Right lung (tissue), 5 donors: ENCODE measurements around the gene ZXDC. TPM values are rescaled to one million over a fixed set of nuclear protein-coding genes. Genes with fewer than 3 reads are reported as not detected.
A peak's percentile ranks its signal among the peaks of the same experiment; 100 is the strongest.

Experiments
- DNase-seq, 2 donors: peaks; one replicate each; pipeline ENCODE4 v3.0.0-alpha.2; 2013
- polyA plus RNA-seq, 5 donors: library from polyadenylated mRNA; unstranded; fragments of 120-200 nt; gene quantifications; one replicate each; pipeline versions ENCODE4 v1.2.1 to v1.2.3, GENCODE V29; 2013; ENCODE audit warnings: inconsistent platforms in 1 of 5, low replicate concordance in 1 of 5; ENCODE audit not compliant: insufficient read length in 5 of 5, insufficient read depth in 1 of 5

Gene ZXDC
- polyA plus RNA-seq, 5 donors, result 28.3 to 38.0 (median 30.2) TPM

GRCh38 chr3:126397610-126398422, 77.9 kb downstream of the ZXDC start:
- no peak for DNase-seq

GRCh38 chr3:126396536-126396935, 79.2 kb downstream of the ZXDC start:
- DNase-seq, result no peak

- DNase-seq, result no peak
Observed at GRCh38 chr3:126395846-126396513, 79.7 kb downstream of the ZXDC start.

GRCh38 chr3:126394977-126395321, 80.7 kb downstream of the ZXDC start:
- no peak for DNase-seq

GRCh38 chr3:126394179-126394976, 81.3 kb downstream of the ZXDC start, which contains the start of gene CFAP100:
Gene CFAP100 (plus strand): TSS chr3:126394909. CDS start chr3:126396001, 1,092 bp downstream.
- DNase-seq, result peak; percentile 70 to 73

GRCh38 chr3:126393563-126393962, 82.1 kb downstream of the ZXDC start:
- no peak for DNase-seq

- no peak for DNase-seq
Observed at GRCh38 chr3:126392246-126392645, 83.4 kb downstream of the ZXDC start.

- DNase-seq, result no peak
Observed at GRCh38 chr3:126391631-126392030, 84.1 kb downstream of the ZXDC start.

- DNase-seq, result no peak
Observed at GRCh38 chr3:126390751-126391150, 84.9 kb downstream of the ZXDC start.

- no peak for DNase-seq
Observed at GRCh38 chr3:126390201-126390600, 85.5 kb downstream of the ZXDC start.

GRCh38 chr3:126389794-126390146, 85.9 kb downstream of the ZXDC start:
- DNase-seq, result no peak

GRCh38 chr3:126389112-126389793, 86.4 kb downstream of the ZXDC start:
- DNase-seq, result peak; percentile 85 to 91

Other genes with a start within 250 kb of the ZXDC start
- 10 to 100 TPM in 1 of 5 donors, 1 to 10 TPM in 4; 6.5 to 11.4 (median 7.8) TPM for gene KLF15, start 118.5 kb downstream of the ZXDC start, polyA plus RNA-seq
- 1 to 10 TPM in 4 of 5 donors, under 1 TPM in 1; 0.80 to 7.9 (median 6.6) TPM for gene CFAP100, start 81.0 kb downstream of the ZXDC start, polyA plus RNA-seq
- gene UROC1, start 41.9 kb upstream of the ZXDC start, polyA plus RNA-seq, result under 1 TPM in 4 of 5 donors, not detected in 1; 0.08 to 0.23 (median 0.17) TPM
- under 1 TPM in 4 of 5 donors, not detected in 1; 0.21 to 0.37 (median 0.29) TPM for gene CHST13, start 48.3 kb upstream of the ZXDC start, polyA plus RNA-seq
- gene C3orf22, start 83.0 kb upstream of the ZXDC start, polyA plus RNA-seq, result under 1 TPM in 3 of 5 donors, not detected in 2; 0.06 to 0.15 (median 0.14) TPM
- gene TXNRD3, start 179.2 kb upstream of the ZXDC start, polyA plus RNA-seq, result 10 to 100 TPM; 15.9 to 22.3 (median 20.4) TPM
- 10 to 100 TPM; 16.4 to 24.3 (median 20.4) TPM for gene CHCHD6, start 228.3 kb upstream of the ZXDC start, polyA plus RNA-seq